Stimulated activated CD4-positive, alpha-beta T cell treated with anti-CD3 and anti-CD28 coated beads, Interleukin-4, amount 100 ng/mL, for 24 hours (primary cell): ENCODE data around the gene DTD2.
"Not testable (repeated sequence)": the region's sequence is repeated elsewhere in the genome, so short reads cannot be mapped to it uniquely, and the experiment has no call there.

Experiments
- DNase-seq: peaks from one replicate; pipeline ENCODE4 v3.0.0-alpha.2; 2020

The DTD2 gene

DNA sequence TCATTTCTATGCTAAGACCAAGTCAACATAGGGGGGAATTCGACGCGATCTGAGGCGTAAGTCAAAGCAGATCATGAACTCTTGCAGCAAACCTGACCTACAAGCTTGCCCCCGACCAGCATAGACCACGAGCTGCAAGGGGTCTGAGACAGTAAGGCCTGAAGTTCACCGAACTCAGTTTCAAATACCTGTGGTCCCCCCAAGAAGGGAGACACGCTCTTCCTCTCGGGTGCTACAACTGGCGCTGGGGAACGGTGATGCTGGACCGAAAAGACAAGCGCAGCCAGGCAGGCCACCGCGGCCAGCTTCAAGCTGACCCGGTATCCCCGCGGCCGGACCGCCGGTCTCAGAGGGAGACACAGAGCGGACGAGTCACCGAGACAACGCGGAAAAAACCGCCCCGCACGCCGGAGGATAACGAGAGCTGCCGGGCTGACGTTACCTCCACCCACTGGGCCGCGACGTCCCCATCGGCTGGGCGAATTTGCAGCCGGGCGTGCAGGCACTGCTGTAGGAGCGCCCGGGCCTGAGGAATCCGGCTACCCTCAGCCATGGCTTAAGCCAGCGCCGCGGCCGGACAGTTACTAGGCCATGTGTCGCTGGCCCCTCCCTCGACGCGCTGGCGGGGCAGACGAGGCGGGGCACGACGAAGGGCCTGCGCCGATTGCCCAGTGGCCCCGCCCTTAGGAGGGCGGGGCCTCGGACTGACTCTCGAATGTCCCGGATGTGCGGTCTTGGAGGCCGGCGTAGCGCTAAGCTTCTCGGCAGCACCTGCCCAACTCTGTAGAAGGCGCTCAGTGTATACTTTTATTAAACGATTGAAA is at the start of gene DTD2:
DTD2 (minus strand) TSS at position 666 of the 824 bp plus-strand sequence; CDS start at position 553, 113 bp downstream.
- peak; percentile 91 for DNase-seq

- DNase-seq = no peak
Observed at GRCh38 chr14:31505411-31505810, 48.1 kb upstream of the DTD2 start.

GRCh38 chr14:31501870-31502269 is 44.6 kb upstream of the DTD2 start:
- no peak for DNase-seq

DNA sequence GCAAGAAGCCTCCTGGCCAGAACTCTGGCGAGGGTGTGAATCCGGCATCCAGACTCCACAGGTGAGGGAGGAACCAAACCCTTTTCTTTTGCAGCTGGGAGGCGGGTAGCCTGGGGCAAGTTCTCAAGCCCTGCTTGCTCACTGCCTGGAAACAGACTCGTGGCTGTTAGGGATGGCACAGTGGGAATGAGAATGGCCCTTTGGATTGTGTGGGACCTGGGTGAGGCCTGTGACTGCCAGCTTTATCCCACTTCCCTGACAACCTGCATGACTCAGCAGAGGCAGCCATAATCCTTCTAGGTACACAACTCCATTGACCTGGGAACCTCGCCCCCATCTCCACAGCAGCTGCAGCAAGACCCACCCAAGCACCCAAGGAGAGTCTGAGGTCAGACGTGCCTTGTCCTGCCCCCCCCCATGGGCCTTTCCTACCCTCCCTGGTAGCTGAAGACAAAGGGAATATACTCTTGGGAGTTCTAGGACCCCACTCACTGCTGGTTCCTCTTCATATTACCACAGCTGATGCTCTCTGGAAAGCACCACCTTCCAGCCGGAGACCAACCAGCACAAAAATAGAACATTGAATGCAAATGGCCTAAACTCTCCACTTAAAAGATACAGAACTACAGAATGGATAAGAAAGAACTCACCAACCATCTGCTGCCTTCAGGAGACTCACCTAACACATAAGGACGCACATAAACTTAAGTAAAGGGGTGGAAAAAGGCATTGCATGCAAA is 35.6 kb upstream of the DTD2 start:
- no peak for DNase-seq

GRCh38 chr14:31489691-31490090 is 32.4 kb upstream of the DTD2 start:
- DNase-seq = no peak

- DNase-seq = no peak
Observed at GRCh38 chr14:31487886-31488285, 30.6 kb upstream of the DTD2 start, which contains the start of gene GPR33. Gene GPR33 (minus strand): TSS chr14:31488039. CDS start chr14:31483965, 4,074 bp downstream.

GRCh38 chr14:31486764-31487163 is 29.5 kb upstream of the DTD2 start:
- DNase-seq = no peak

- no peak for DNase-seq
Observed at GRCh38 chr14:31484754-31485153, 27.4 kb upstream of the DTD2 start.

GRCh38 chr14:31480156-31480555 is 22.9 kb upstream of the DTD2 start:
- no peak for DNase-seq

- no peak for DNase-seq
Observed at GRCh38 chr14:31479027-31479426, 21.7 kb upstream of the DTD2 start.

- DNase-seq = no peak
Observed at GRCh38 chr14:31477248-31477647, 19.9 kb upstream of the DTD2 start.

DNA sequence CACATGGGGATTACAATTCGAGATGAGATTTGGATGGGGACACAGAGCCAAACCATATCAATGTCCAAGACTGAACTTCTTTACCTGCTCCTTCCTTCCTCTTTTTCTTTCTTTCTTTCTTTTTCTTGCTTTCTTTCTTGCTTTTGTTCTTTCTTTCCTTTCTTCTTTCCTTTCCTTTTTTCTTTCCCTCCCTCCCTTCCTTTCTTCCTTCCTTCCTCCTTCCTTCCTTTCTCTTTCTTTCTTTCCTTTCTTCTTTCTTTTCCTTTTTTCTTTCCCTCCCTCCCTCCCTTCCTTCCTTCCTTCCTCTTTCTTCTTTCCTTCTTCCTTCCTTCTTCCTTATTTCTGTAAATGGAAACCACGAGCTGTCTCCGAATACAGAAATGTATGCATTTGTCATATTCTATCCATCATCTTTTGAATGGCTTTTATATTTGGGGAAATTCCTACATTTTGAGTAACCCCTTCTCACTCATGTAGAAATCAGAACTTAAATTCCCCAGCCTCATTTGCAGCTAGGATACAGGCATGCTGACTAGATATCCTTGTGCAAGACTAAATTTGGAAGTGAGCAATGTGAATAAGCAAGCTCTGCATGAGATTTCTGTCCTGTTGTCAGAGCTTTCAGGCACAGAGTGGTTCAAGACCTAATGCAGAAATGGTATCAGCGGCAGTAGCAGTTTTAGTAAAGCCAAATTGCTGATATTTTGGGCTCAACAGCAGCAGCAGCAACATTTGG is 19.0 kb upstream of the DTD2 start:
- no peak for DNase-seq

DNA sequence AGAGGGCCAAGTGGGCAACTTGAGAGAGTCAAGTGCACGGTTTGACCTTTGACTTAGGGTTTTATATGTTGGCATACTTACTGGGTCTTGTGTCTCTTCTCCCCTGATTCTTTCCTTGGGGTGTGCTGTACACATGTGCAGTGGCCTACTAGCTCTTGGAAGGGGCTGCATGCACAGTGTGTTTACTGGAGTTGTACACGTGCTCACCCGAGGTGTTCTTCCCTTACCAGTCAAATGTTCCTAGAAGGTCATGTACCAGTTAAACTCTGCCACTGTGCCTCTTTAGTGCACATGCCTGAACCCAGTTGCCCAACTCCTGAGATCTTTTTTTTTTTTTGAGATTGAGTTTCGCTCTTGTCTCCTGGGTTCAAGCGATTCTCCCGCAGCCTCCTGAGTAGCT is 9.2 kb upstream of the DTD2 start:
- DNase-seq = no peak

DNA sequence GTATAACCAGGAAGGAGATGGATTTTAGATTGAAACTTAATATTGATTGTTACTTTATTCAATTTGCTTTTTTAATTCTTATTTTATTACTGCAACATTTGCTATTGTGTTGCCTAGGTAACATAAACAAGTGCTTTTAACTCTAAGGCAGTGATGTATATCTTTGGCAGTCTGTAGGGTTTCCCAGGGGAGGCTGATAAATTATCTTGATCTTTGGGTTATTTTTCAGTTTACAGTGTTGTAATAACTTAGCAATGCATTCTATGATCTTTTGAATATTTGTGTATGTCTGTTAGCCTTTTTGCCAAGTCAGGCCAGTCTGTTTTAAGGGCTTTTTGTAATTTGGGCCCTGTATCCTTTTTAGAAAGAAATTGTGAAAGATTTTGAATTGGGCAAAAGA is 7.8 kb upstream of the DTD2 start:
- DNase-seq = no peak

DNA sequence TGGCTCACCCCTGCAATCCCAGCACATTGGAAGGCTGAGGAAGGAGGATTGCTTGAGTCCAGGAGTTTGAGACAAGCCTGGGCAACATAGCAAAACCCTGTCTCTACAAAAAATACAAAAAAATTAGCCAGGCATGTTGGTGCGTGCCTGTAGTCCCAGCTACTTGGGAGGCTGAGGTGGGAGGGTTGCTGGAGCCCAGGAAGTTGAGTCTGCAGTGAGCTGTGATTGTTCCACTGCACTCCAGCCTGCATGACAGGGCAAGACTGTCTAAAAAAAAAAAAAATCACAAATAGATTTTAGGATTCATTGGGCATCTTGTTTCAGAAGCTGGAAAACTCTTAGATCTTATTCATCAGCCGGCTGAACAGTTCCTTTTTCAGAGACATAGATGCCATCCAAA is 5.1 kb upstream of the DTD2 start:
- DNase-seq = not testable (repeated sequence)

- no peak for DNase-seq
Observed at GRCh38 chr14:31461545-31461944, 4.2 kb upstream of the DTD2 start.

DNA sequence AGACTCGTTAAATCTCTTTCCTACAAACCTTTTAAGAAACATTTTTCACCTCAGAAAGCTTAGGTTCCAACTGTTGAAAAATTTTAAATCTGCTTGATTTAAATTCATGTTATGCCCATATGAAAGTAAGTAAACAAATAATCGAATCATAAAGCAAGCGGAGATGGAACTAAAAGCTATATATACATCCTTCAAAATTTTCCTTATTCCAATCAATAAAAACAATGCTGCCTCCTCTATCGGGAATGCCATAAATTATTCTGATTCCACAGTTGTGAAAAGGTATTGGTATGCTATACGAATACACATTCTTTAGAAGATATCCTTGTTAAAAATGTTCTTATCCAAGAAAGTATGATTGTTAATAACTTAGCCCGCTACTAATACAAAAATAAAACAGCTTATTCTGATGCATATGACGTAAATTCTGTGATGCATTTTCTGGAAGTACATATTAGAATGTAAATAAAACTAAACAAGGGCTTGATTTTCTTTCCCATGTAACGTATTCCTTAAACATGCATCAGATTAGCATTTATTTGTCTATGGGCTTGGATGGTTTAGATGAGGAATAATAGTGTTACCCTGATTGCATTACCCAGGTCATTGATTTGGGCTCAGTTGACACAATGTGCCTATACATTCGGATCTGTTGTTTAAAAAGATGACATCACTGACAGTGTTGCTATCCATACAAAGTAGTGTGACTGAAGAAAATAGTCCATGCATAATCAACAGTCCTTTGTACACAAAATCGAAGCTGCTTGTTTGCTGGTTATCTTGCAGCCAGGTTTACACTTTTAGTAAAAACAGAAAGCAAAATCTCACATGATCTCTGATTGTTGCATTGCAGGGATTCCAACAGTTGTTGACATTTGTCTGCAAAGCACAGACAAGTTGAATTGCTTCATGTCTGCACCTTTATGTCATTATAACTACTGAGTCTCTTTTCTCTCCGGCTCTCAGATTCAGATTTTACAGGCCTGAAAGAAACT is 656 bp upstream of the DTD2 start:
- DNase-seq = no peak

DNA sequence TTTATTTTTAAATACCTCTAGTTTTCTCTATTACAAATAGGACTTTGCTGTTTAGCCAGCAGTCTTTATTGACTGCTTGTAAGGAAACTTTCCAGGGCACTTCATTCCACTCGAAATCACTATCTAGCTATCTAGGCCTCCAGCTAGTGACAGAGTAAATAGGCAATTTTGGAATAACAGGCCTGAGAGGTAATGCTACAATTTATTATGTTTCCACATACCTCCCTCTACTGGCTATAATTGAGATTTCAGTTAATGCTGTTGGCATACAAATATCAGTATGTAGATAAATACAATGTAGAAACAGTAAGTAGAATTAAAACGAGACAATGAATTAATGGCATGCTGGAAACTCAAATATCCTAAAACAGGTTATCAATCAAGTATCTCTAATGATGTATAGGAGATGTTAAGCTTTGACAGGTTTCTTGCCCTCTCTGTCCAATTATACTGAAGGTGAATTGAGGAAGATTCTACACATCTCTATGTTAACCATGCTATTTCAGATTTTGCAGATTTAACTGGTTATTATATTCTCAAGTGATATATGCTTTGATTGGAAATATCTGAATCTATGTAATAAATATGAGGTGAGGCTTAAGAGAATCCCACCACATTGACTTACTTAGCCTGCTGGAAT is 7.2 kb downstream of the DTD2 start:
- no peak for DNase-seq

DNA sequence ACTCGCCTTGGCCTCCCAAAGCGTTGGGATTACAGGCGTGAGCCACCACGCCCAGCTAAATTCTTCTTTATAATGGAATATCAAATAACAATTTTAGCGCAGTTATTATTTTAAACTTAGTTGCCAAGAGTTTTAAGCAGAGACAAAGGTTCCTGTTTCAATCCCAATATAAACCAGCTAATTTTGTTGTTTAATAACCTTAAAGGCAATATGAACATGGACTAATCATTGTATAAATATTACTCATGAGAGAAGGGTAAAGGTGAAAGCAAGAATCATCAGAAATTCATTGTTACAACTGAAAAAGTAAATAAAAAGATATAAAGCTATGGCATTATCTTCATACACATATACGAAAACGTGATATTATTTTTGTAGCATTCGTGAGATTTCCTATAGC is 8.2 kb downstream of the DTD2 start:
- DNase-seq = no peak

DNA sequence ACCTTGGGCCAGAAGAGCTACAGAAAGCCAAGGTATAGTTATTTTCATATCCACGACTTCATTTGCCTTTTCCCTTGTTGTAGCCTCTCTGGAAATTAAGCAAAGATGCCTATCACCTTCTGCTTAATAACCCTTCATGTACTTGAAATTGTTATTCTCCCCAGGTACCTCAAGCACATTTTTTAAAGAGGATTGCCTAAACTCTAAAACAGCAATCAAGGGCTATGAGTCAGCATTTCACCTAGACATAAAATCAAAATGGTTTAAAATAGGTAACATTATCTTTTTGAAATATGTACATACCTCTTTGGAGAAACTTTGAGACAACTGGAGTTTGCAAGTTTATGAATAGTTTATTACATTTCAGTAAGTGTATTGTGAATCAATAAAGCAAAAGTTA is 11.6 kb downstream of the DTD2 start:
- DNase-seq = no peak

DNA sequence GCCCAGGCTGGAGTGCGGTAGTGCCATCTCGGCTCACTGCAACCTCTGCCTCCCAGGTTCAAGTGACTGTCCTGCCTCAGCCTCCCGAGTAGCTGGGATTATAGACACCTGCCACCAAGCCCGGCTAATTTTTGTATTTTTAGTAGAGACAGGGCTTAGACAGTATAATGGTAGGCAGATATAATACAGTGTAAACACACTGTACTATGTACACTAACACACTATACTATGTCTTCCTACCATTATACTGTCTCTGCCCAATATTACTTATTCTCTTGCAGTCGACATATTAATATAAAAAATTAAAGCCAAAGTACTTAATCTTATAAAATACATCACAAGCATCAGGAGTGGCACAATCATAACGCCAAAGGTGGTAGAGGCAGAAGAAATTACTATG is 15.0 kb downstream of the DTD2 start:
- DNase-seq = no peak
